HG03108 (cell line): ENCODE data around the gene RNGTT.
"Not testable (repeated sequence)": the region's sequence is repeated elsewhere in the genome, so short reads cannot be mapped to it uniquely, and the experiment has no call there.

ENCODE experiments used
- ATAC-seq: cut with Tn5 transposase; IDR thresholded peaks from one replicate; pipeline ENCODE4 v1.9.1; 2021; ENCODE audit warnings: moderate library complexity; ENCODE audit not compliant: unreplicated experiment

RNGTT gene

GRCh38 chr6:88869263-88870020 is 94.0 kb downstream of the RNGTT start:
- ATAC-seq, result no peak

GRCh38 chr6:88867841-88868731 is 95.3 kb downstream of the RNGTT start:
- no peak for ATAC-seq

DNA sequence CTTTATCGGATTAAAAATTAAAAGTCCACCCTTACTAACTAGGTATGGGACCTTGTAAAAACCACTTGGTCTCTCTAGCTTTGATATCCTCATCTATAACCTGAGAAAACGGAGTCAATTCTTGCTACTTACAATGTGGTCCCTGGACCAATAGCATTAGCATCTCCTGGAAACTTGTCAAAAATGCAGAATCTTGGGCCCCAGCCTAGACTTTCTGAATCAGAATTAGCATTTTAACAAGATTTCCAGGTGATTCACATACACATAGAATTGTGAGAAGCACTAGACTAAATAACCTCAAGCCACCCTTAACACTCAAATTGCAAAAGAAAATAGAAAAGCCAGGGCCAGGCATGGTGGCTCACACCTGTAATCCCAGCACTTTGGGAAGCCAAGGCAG is 96.6 kb downstream of the RNGTT start:
- no peak for ATAC-seq

DNA sequence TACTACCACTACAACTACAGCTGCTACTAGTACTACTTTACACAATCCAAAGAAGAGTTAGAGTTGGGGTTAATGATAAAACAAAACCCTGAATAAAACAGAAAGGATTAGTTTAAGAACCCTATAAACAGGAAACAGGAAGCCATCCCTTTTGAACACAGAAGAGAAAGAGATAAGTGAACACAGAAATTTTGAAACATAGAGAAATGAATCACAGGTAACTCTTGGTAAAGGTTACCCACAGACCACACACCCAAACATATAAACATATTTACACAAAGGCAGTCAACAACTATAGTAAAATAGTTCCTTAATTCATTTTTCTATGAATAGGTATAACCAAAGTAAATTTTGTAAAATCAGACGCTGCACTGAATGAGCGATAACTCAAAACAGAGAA is 98.1 kb downstream of the RNGTT start:
- ATAC-seq, result no peak

- no peak for ATAC-seq
These were observed 98.9 kb downstream of the RNGTT start for GRCh38 chr6:88864359-88865054.

DNA sequence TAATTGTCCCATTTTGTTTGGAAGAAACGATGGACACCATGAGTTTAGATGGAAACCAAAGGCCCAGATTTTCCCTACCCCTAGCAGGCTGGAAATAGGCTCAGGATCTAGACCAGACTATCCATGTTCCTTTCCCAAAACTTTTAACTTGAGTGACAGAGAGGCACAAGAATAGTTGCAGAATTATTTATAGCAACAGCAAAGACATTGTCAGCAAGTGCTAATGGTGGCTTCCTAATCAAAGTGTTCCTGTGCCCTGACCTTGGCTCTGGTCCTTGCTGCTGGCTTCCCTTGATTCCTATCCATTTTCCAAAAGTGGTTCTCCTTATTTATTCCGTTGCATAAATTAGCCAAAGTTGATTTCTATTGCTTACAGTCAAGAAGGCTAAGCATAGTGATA is 103.1 kb downstream of the RNGTT start:
- no peak for ATAC-seq

DNA sequence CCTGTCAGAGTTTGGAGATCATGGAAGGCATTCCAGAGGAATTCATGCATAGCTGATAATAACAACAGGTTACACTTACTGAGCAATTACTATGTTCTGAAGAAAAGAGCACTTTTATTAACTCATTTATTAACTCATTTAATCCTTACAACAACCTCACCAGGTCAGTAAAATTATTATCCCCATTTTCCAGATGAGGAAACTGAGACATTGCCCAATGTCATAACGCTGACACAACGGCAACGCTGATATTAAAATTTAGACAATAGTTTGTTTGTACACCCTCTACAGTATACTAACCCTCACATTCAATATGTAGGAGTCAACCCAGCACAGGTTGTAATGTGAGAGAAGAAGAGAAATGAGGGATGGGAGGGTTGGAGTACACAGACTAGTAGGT is 105.0 kb downstream of the RNGTT start:
- no peak for ATAC-seq

DNA sequence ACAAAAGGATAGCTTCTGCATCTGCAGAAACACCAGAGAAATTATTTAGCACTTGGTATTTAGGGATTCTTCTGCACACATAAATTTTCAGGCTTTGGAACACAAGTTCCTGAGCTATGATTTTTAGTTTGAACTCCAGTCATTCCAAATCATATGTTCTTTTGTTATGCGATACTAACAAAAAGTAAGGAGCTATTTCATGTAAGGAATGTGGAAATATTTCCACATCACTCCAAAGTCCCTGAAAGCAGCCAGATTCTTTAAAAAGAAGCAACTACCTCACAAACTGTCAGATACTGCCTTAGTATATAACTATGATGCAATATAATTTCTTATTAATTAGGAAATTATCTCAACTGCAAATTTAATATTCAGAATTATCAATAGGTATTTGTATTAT is 106.9 kb downstream of the RNGTT start:
- no peak for ATAC-seq

DNA sequence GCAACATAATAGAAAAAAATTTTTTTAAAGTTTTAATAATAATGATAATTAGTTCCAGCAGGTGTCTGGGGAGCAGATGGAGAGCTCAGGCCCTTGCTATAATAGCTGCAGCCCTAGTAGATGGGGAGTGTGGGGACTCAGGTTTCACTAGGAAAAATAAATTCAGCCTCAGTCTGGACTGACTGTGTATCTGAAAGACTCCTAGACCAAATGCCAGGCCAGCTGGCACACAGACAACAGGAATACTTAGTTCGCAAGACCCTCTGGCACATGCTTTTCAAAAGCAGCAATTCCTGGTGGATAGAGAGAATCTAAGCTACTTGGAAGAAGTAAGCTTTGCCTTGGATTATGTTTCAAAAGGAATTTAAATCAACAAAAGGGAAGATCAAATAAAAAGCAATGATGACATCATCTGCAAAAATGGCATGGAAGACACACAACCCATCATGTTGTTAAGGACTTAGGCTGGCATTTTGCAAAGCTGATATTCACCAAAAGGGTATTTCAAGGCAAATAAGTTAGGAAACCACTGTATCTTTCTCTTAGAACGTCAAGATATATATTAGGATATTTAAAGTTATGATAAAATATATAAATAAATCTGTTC is 107.8 kb downstream of the RNGTT start:
- ATAC-seq, result no peak

DNA sequence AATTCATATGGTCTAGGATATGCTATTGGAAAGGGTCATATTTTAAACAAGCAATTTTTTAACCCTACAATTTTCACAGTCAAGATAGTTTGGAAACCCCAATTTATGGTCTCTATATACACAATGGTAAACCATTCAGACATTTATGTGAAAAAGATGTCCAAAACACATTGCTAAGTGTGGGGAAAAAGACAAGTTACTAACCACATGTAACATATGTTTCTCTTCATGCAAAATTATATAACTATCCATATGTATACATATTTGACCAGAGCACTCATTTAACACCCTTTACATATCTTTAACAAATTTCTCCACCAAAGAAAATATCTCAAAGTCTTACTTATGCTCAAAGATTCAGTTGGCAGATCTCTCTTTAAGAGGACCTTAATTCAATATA is 110.6 kb downstream of the RNGTT start:
- ATAC-seq, result no peak

DNA sequence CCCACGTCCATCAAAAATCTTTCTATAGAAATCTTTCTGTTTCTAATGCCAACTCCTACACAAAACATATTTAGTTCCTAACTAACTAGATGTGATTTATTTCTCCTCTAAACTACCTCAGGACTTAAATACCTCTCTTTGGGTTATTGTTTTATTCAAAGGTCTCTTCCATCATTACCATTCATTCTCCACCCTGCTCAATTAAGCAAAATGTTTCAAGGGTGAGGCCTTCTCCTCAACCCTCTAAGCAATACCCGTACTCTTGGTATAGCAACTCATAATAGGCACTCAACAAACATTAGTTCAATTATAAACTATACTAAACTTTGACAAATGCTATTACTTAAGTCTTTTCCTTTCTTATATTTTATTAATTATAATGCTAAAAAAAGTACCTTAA is 111.4 kb downstream of the RNGTT start:
- no peak for ATAC-seq

- ATAC-seq, result no peak
These were observed 114.5 kb downstream of the RNGTT start for GRCh38 chr6:88848870-88849269.

GRCh38 chr6:88843040-88843439 is 120.4 kb downstream of the RNGTT start:
- ATAC-seq, result no peak

DNA sequence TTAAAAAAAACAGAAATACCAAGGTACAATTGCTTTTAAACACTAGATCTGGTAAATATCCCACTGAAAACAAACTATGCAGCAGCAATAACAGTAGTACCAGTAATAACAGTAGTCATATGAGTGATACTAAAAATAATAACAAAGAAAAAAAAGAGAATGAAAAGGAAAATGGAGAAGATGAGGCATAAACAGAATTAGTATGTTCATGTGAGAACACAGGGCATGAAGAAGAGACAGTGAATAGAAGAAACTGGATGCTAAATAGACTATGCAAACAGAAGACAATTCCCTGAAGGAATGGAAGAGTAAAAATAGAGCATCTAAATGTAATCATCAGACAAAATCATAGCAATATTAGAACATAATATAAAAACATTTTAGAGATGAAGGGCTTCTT is 121.1 kb downstream of the RNGTT start:
- no peak for ATAC-seq

- no peak for ATAC-seq
These were observed 122.5 kb downstream of the RNGTT start for GRCh38 chr6:88840796-88841539.

DNA sequence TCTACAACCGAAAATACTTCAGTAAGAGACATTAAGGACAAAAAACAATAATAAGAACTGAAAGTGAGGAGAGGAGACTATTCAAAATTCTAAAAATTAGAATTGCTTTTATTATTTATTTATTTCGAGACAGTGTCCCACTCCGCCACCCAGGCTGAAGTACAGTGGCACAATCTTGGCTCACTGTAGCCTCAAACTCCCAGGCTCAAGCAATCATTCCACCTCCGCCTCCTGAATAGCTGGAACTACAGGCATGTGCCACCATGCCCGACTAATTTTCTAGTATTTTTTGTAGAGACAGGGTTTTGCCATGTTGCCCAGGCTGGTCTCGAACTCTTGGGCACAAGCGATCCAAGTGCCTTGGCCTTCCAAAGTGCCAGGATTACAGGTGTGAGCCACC is 123.1 kb downstream of the RNGTT start:
- no peak for ATAC-seq

DNA sequence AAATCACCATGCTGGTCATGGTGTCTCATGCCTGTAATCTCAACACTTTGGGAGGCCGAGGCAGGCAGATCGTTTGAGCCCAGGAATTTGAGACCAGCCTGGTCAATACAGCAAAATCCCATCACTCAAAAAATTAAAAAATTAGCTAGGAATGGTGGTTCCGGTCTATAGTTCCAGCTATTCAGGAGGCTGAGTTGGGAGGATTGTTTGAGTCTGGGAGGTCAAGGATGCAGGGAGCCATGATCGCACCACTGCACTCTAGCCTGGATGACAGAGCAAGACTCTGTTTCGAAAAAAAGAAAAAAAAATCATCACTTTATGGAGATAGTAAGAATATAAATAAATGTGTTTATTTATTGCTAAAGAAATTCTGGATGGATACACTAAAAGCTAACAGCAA is 124.1 kb downstream of the RNGTT start:
- no peak for ATAC-seq

DNA sequence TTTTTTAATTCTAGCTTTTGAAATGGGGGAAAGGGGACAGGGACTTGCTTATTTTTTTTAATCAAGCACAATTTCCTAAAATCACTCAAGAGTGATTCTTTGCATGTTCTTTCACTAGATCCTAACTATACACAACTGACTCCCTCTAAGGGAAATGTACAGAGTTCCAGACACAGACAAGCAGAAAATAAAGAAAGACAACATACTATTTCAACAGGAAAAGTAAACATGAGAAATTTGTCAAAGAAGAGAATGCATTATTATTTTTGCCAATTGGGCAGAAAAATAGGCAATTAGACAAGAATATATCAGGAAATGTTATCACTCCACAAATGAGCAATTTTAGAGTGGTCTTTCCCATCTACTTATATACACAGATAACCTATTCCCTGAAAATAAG is 128.2 kb downstream of the RNGTT start:
- ATAC-seq, result no peak

- not testable (repeated sequence) for ATAC-seq
These were observed 130.3 kb downstream of the RNGTT start for GRCh38 chr6:88833071-88833470.

DNA sequence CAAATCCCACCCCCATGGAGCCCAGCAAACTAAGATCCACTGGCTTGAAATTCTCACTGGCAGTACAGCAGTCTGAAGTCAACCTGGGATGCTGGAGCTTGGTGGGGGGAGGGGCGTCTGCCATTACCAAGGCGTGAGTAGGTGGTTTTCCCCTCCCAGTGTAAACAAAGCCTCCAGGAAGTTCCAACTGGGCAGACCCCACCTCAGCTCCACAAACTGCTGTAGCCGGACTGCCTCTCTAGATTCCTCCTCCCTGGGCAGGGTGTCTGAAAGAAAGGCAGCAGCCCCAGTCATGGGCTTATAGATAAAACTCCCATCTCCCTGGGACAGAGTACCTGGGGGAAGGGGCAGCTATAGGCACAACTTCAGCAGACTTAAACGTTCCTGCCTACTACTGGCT is 135.8 kb downstream of the RNGTT start:
- not testable (repeated sequence) for ATAC-seq

DNA sequence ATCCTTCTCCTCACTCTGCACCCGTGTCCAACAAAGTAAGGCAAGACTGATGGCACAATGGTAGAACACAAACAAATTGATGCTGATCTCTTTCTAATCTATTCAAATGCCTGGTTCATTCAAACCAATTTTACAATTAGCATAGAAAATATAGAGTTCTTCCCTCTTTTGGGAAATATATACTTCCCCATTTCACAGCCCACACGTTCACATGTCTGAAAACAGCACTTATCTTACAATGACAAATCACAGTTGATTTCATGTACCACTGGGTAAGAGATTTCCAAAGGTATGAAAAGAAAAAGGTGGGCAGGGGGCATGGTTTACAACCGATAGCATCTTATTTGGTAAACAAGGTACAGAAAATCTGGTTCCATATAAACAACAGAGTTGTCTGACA is 137.6 kb downstream of the RNGTT start:
- ATAC-seq, result no peak
